K562 (cell line): ENCODE measurements around the gene ERMARD. TPM values are rescaled to one million over a fixed set of nuclear protein-coding genes. Genes with fewer than 3 reads are reported as not detected.

Experiments used
- CTCFL ChIP-seq: IDR thresholded peaks from 2 replicates; pipeline ENCODE4 v1.6.1; 2011; ENCODE audit warnings: borderline replicate concordance, low read depth, mild to moderate bottlenecking, moderate library complexity, low read length; ENCODE audit not compliant: insufficient read depth, poor library complexity, severe bottlenecking
- CXXC5 ChIP-seq: fragments of 250-450 bp; sonication (Bioruptor Pico); IDR thresholded peaks from 2 replicates; pipeline ENCODE4 v1.8.0; 2022; ENCODE audit warnings: inconsistent platforms, mild to moderate bottlenecking, moderate library complexity
- FIP1L1 ChIP-seq: fragments of 200-400 bp; formaldehyde crosslinking; IDR thresholded peaks from 2 replicates; pipeline ENCODE4 v1.6.1; 2018; ENCODE audit warnings: mild to moderate bottlenecking, low read depth, low read length; ENCODE audit not compliant: poor library complexity, severe bottlenecking
- HMGXB4 ChIP-seq: sonication (generic); formaldehyde crosslinking; IDR thresholded peaks from 2 replicates; pipeline ENCODE4 v1.8.1; 2023; ENCODE audit warnings: mild to moderate bottlenecking, missing genetic modification reagents
- MAFG ChIP-seq: fragments of 450-650 bp; conservative IDR thresholded peaks from 2 replicates; pipeline ENCODE4 v1.6.1; 2016; ENCODE audit warnings: missing genetic modification characterization, missing compliant biosample characterization
- MAX ChIP-seq: sonication (generic); formaldehyde crosslinking; IDR thresholded peaks from 2 replicates; pipeline ENCODE4 v1.9.0; 2022; ENCODE audit warnings: mild to moderate bottlenecking, missing genetic modification reagents
- MNT ChIP-seq, 2 experiments: fragments of 450-650 bp; conservative IDR thresholded peaks; 2 replicates each; pipeline ENCODE4 v1.6.1; 2017; ENCODE audit warnings: mild to moderate bottlenecking in 2 of 2, moderate library complexity in 2 of 2
- REST ChIP-seq, 2 experiments: fragments of 450-650 bp; formaldehyde crosslinking in 1 of 2; IDR thresholded peaks; 2 replicates each; pipeline versions ENCODE4 v1.4.0 to v1.6.1; 2014 to 2020; ENCODE audit warnings: mild to moderate bottlenecking in 2 of 2, borderline replicate concordance in 1 of 2, low read depth in 1 of 2
- TAF1 ChIP-seq: IDR thresholded peaks from 2 replicates; pipeline ENCODE4 v1.6.1; 2011; ENCODE audit warnings: mild to moderate bottlenecking, low read length, moderate library complexity; ENCODE audit not compliant: insufficient read depth, control insufficient read depth, severe bottlenecking; ENCODE audit errors: extremely low read depth
- ZNF165 ChIP-seq: fragments of 250-450 bp; sonication (Bioruptor Pico); IDR thresholded peaks from 2 replicates; pipeline ENCODE4 v1.4.0; 2020; ENCODE audit warnings: borderline replicate concordance
- polyA plus RNA-seq, 8 experiments: library from polyadenylated mRNA; depleted of rRNA in 4 of 8; stranded (reverse) in 5 of 8; unstranded in 3 of 8; fragments of >200 nt; fragmentation: Nextera tagmentation in 2 of 8; fragmentation: Illumina TruSeq in 1 of 8; extraction: Ambion mirVana in 2 of 8; extraction: Trizol in 1 of 8; gene quantifications; 2 replicates each; pipeline versions ENCODE4 v1.2.1 to v1.2.3, GENCODE V29; 2011 to 2014; ENCODE audit warnings: inconsistent platforms in 1 of 8, missing spikeins in 1 of 8
- total RNA-seq, 7 experiments: library from RNA; depleted of rRNA in 6 of 7; stranded (reverse); fragments of >200 nt in 6 of 7; fragmentation: Illumina TruSeq in 2 of 7; extraction: Trizol in 2 of 7; gene quantifications; 2 replicates each; pipeline versions ENCODE4 v1.2.1 to v1.2.3, GENCODE V29; 2011 to 2021; ENCODE audit warnings: low replicate concordance in 1 of 7

The ERMARD gene
- total and polyA plus RNA-seq, 9 of the 15 experiments (the other 6 are each of a cell fraction or from before 2014, with no cell fraction given) = 14.5 to 68.6 (median 27.7) TPM

GRCh38 chr6:169722362-169723199 is 28.8 kb upstream of the ERMARD start (continued):
- TF ChIP-seq MAX = no peak; the same call in none of the 2 replicates
- TF ChIP-seq CTCFL = no peak
- no peak; the same call in 1 of the 2 replicates for TF ChIP-seq CXXC5 (CRISPR knock-in tag)
- TF ChIP-seq HMGXB4 (CRISPR knock-in tag) = no peak
- TF ChIP-seq MAFG = no peak
- TF ChIP-seq MNT (conservative IDR thresholded peaks at IDR 0.05) = peak in 1 of 2 experiments; percentile 22; a peak in 1 of 4 replicates
- peak; percentile 17 for TF ChIP-seq TAF1
- TF ChIP-seq FIP1L1 = no peak
- TF ChIP-seq REST (IDR thresholded peaks at IDR 0.05; ENCODE audit: borderline replicate concordance) = peak; percentile 58
- no peak for TF ChIP-seq REST (CRISPR knock-in tag; IDR thresholded peaks at IDR 0.05; ENCODE audit: low read depth)
- TF ChIP-seq ZNF165 (CRISPR knock-in tag) = no peak
